Right cardiac atrium (tissue), 5 donors: Measurements from ENCODE around the gene COQ9. TPM values are rescaled to one million over a fixed set of nuclear protein-coding genes. Genes with fewer than 3 reads are reported as not detected.
"Not testable (repeated sequence)": the region's sequence is repeated elsewhere in the genome, so short reads cannot be mapped to it uniquely, and the experiment has no call there.

Source experiments
- ATAC-seq, 2 donors: fragments of 200-7000 bp; cut with Tn5 transposase; one replicate each; pipeline versions ENCODE4 v1.8.0 to v1.9.1; 2020; ENCODE audit warnings: moderate library complexity in 2 of 2, mild to moderate bottlenecking in 1 of 2
- DNase-seq, 3 donors: peaks; one replicate each; pipeline ENCODE4 v3.0.0-alpha.2; 2020
- H3K27ac ChIP-seq: one replicate; pipeline ENCODE4 v1.5.1; 2013; ENCODE audit warnings: mild to moderate bottlenecking, low read length, control low read depth, moderate library complexity
- H3K27me3 ChIP-seq: one replicate; pipeline ENCODE4 v1.6.1; 2013; ENCODE audit not compliant: control insufficient read depth, insufficient read depth
- H3K4me1 ChIP-seq: one replicate; pipeline ENCODE4 v1.6.1; 2013; ENCODE audit warnings: low read length; ENCODE audit not compliant: control insufficient read depth, insufficient read depth
- H3K4me3 ChIP-seq: one replicate; pipeline ENCODE4 v1.5.1; 2013; ENCODE audit warnings: low read length, control low read depth
- H3K9me3 ChIP-seq: one replicate; pipeline ENCODE4 v1.6.1; 2013; ENCODE audit warnings: low read length; ENCODE audit not compliant: control insufficient read depth
- WGBS: extraction: QIAGEN DNeasy Blood & Tissue Kit; methylation state at CpG from one replicate; pipeline ENCODE4 v1.1.7; 2013; 5-methylcytosine and 5-hydroxymethylcytosine counted together
- intact Hi-C, 4 donors: fragments of 100-400 bp; cut with DNase I; formaldehyde crosslinking; loops; one replicate each; pipeline versions ENCODE4 v1.11.0 to v1.14.0; 2022 to 2023
- polyA plus RNA-seq: library from polyadenylated mRNA; stranded (reverse); fragments of 200-250 nt; gene quantifications from one replicate; pipeline ENCODE4 v1.2.3, GENCODE V29; 2013
- total RNA-seq, 4 donors: library from RNA; stranded (reverse); fragmentation: NEBNext Ultra II Directional; extraction: Animal tissue kit (Norgen Biotek cat#: 25700); gene quantifications; one replicate each; pipeline ENCODE4 v1.2.1, GENCODE V29; 2021
- donor health status: healthy with polysubstance abuse.
- donor health status: DM: no; HTN: yes; CAD: no.
- donor health status: DM: no; HTN: no; CAD: no.
- donor health status: DM: no; HTN: yes; CAD: no; lungs with severe emphysema.
- donor health status: DM: yes; HTN: yes; CAD: no.

Gene COQ9
- total and polyA plus RNA-seq, 5 donors: 91.8 to 206 (median 135) TPM

GRCh38 chr16:57426356-57426755 is 20.9 kb upstream of the COQ9 start:
- Histone ChIP-seq H3K4me3 (no peak overlapping the region), H3K27ac (no peak overlapping the region), H3K4me1 (peaks cover 4% of the 10 kb centered on the region), H3K9me3 (no peaks in the 10 kb centered on the region), H3K27me3 (no peaks in the 10 kb centered on the region)
- DNase-seq (no peak), ATAC-seq (no peak)
- WGBS: 88% methylated on average over 7 of the region's 7 CpGs
- intact Hi-C loops: loop anchor here in 1 of 4 donors (10.0 kb wide), 1 partner anchor 88 kb away; no protein-coding TSS in a partner anchor

- Histone ChIP-seq H3K27ac (no peak overlapping the region), H3K27me3 (no peaks in the 10 kb centered on the region), H3K9me3 (no peaks in the 10 kb centered on the region), H3K4me1 (peaks cover 4% of the 10 kb centered on the region), H3K4me3 (no peak overlapping the region)
- WGBS: 78% methylated on average over 8 of the region's 8 CpGs
- intact Hi-C loops: loop anchor here in 1 of 4 donors (10.0 kb wide), 1 partner anchor 87 kb away; no protein-coding TSS in a partner anchor
- no peak for ATAC-seq
- DNase-seq: no peak
These were observed 20.0 kb upstream of the COQ9 start for GRCh38 chr16:57427307-57427706.

- Histone ChIP-seq H3K27me3 (no peaks in the 10 kb centered on the region), H3K4me3 (no peak overlapping the region), H3K4me1 (peaks cover 4% of the 10 kb centered on the region), H3K9me3 (no peaks in the 10 kb centered on the region), H3K27ac (no peak overlapping the region)
- no peak for DNase-seq
- ATAC-seq: no peak
- intact Hi-C loops: loop anchor here in 1 of 4 donors (10.0 kb wide), 1 partner anchor 87 kb away; no protein-coding TSS in a partner anchor
These were observed 19.5 kb upstream of the COQ9 start for GRCh38 chr16:57427824-57428223.

- Histone ChIP-seq H3K9me3 (no peaks in the 10 kb centered on the region), H3K4me3 (no peak overlapping the region), H3K27me3 (no peaks in the 10 kb centered on the region), H3K4me1 (no peaks in the 10 kb centered on the region), H3K27ac (no peak overlapping the region)
- 79% methylated on average over 5 of the region's 5 CpGs for WGBS
- intact Hi-C loops: no loop called here
- DNase-seq (no peak), ATAC-seq (no peak)
These were observed 16.3 kb upstream of the COQ9 start for GRCh38 chr16:57430955-57431354.

- DNase-seq: no peak
- no peak for ATAC-seq
- Histone ChIP-seq H3K27me3 (no peaks in the 10 kb centered on the region), H3K27ac (no peak overlapping the region), H3K4me1 (no peaks in the 10 kb centered on the region), H3K9me3 (no peaks in the 10 kb centered on the region), H3K4me3 (no peak overlapping the region)
- intact Hi-C loops: no loop called here
- WGBS: 77% methylated on average over 2 of the region's 2 CpGs
These were observed 14.8 kb upstream of the COQ9 start for GRCh38 chr16:57432505-57432904.

GRCh38 chr16:57432989-57433388 is 14.3 kb upstream of the COQ9 start:
- H3K27ac ChIP-seq: no peak overlapping the region
- WGBS: 83% methylated on average over 3 of the region's 3 CpGs
- no peaks in the 10 kb centered on the region for H3K9me3 ChIP-seq
- DNase-seq: no peak
- intact Hi-C loops: no loop called here
- H3K4me1 ChIP-seq: no peaks in the 10 kb centered on the region
- H3K4me3 ChIP-seq: no peak overlapping the region
- ATAC-seq: no peak
- no peaks in the 10 kb centered on the region for H3K27me3 ChIP-seq

- no peaks in the 10 kb centered on the region for H3K4me1 ChIP-seq
- 95% methylated on average over 2 of the region's 2 CpGs for WGBS
- H3K9me3 ChIP-seq: no peaks in the 10 kb centered on the region
- intact Hi-C loops: no loop called here
- no peak overlapping the region for H3K4me3 ChIP-seq
- DNase-seq (no peak), ATAC-seq (no peak)
- H3K27ac ChIP-seq: no peak overlapping the region
- no peaks in the 10 kb centered on the region for H3K27me3 ChIP-seq
These were observed 13.3 kb upstream of the COQ9 start for GRCh38 chr16:57434003-57434402.

- 91% methylated on average over 1 of the region's 1 CpG for WGBS
- intact Hi-C loops: no loop called here
- H3K27me3 ChIP-seq: no peaks in the 10 kb centered on the region
- H3K27ac ChIP-seq: no peak overlapping the region
- H3K4me3 ChIP-seq: no peak overlapping the region
- ATAC-seq (no peak), DNase-seq (no peak)
- no peaks in the 10 kb centered on the region for H3K9me3 ChIP-seq
- H3K4me1 ChIP-seq: no peaks in the 10 kb centered on the region
These were observed 11.4 kb upstream of the COQ9 start for GRCh38 chr16:57435838-57436237.

GRCh38 chr16:57439947-57440346 is 7.3 kb upstream of the COQ9 start:
- H3K9me3 ChIP-seq, intact Hi-C loops, H3K27ac ChIP-seq, H3K4me3 ChIP-seq, H3K27me3 ChIP-seq, DNase-seq, ATAC-seq, H3K4me1 ChIP-seq: not testable (repeated sequence)
- WGBS: 97% methylated on average over 8 of the region's 8 CpGs

GRCh38 chr16:57440551-57440950 is 6.7 kb upstream of the COQ9 start:
- not testable (repeated sequence) for ATAC-seq, H3K4me1 ChIP-seq
- WGBS: 95% methylated on average over 8 of the region's 8 CpGs

GRCh38 chr16:57444711-57445110 is 2.6 kb upstream of the COQ9 start:
- no peak for ATAC-seq
- DNase-seq: no peak
- no peaks in the 10 kb centered on the region for H3K27me3 ChIP-seq
- 76% methylated on average over 3 of the region's 3 CpGs for WGBS
- no peaks in the 10 kb centered on the region for H3K9me3 ChIP-seq
- H3K27ac ChIP-seq: no peak overlapping the region
- H3K4me1 ChIP-seq: no peaks in the 10 kb centered on the region
- no peak overlapping the region for H3K4me3 ChIP-seq
- intact Hi-C loops: no loop called here

More at GRCh38 chr16:57440551-57440950, 6.7 kb upstream of the COQ9 start:
- H3K27ac ChIP-seq, intact Hi-C loops, H3K9me3 ChIP-seq, H3K27me3 ChIP-seq, DNase-seq, H3K4me3 ChIP-seq: not testable (repeated sequence)

- WGBS: 98% methylated on average over 2 of the region's 2 CpGs
- Histone ChIP-seq H3K4me3 (no peak overlapping the region), H3K9me3 (no peaks in the 10 kb centered on the region), H3K4me1 (no peaks in the 10 kb centered on the region), H3K27ac (no peak overlapping the region), H3K27me3 (no peaks in the 10 kb centered on the region)
- DNase-seq (no peak), ATAC-seq (no peak)
- intact Hi-C loops: no loop called here
These were observed 1.8 kb upstream of the COQ9 start for GRCh38 chr16:57445510-57445909.
